ENCODE measurements around the gene TUBG2.

GRCh38 chr17:42647778-42648177, 11.3 kb upstream of the TUBG2 start:
- TF ChIP-seq MAX (IDR thresholded peaks at IDR 0.05; ENCODE audit: low read depth) (no peak), SIN3A (IDR thresholded peaks at IDR 0.05; ENCODE audit: borderline replicate concordance, low read depth, low read length) (no peak)

All from SK-N-SH (cell line).